CD14-positive monocyte (primary cell): ENCODE measurements around the gene ACSL5. TPM values are rescaled to one million over a fixed set of nuclear protein-coding genes. Genes with fewer than 3 reads are reported as not detected.

Experiments
- DNase-seq, 3 donors: peaks; one replicate each; pipeline ENCODE4 v3.0.0-alpha.2; 2011 to 2022
- H2AFZ ChIP-seq: 2 replicates; pipeline ENCODE4 v1.6.0; 2012; ENCODE audit warnings: mild to moderate bottlenecking, low read depth, low read length, inconsistent platforms; ENCODE audit not compliant: insufficient read depth, poor library complexity, severe bottlenecking
- H3K27ac ChIP-seq, 2 donors: 1 replicate in 1 of 2; 2 replicates in 1 of 2; pipeline ENCODE4 v1.5.1; 2012 to 2013; ENCODE audit warnings: low read length in 2 of 2, control low read depth in 1 of 2, inconsistent platforms in 1 of 2, low read depth in 1 of 2, mild to moderate bottlenecking in 1 of 2
- H3K27me3 ChIP-seq, 2 donors: one replicate each; pipeline versions ENCODE4 v1.6.0 to v1.6.1; 2011 to 2013; ENCODE audit warnings: low read length in 2 of 2; ENCODE audit not compliant: control insufficient read depth in 2 of 2, insufficient read depth in 2 of 2
- H3K36me3 ChIP-seq, 2 donors: replicated peaks in 1 of 2; 1 replicate in 1 of 2; 2 replicates in 1 of 2; pipeline versions ENCODE4 v1.5.1 to v1.6.1; 2012 to 2013; ENCODE audit warnings: low read length in 2 of 2, control low read depth in 1 of 2, inconsistent platforms in 1 of 2, mild to moderate bottlenecking in 1 of 2; ENCODE audit not compliant: insufficient read depth in 2 of 2, control insufficient read depth in 1 of 2
- H3K4me1 ChIP-seq, 2 donors: 1 replicate in 1 of 2; 2 replicates in 1 of 2; pipeline versions ENCODE4 v1.5.1 to v1.6.1; 2012 to 2013; ENCODE audit warnings: low read length in 2 of 2, control low read depth in 1 of 2, inconsistent platforms in 1 of 2, mild to moderate bottlenecking in 1 of 2, moderate library complexity in 1 of 2; ENCODE audit not compliant: insufficient read depth in 2 of 2, control insufficient read depth in 1 of 2
- H3K4me2 ChIP-seq: replicated peaks from 2 replicates; pipeline ENCODE3; 2012; ENCODE audit warnings: low read length, moderate library complexity, mild to moderate bottlenecking; ENCODE audit not compliant: poor library complexity, severe bottlenecking; ENCODE audit errors: extremely low read depth
- H3K4me3 ChIP-seq, 3 experiments: fragments of 200-600 bp in 1 of 3; sonication (generic) in 1 of 3; replicated peaks in 1 of 3; 1 replicate in 2 of 3; 2 replicates in 1 of 3; pipeline ENCODE4 v1.5.1; 2011 to 2013; ENCODE audit warnings: low read length in 3 of 3, mild to moderate bottlenecking in 3 of 3, control low read depth in 2 of 3, low read depth in 2 of 3, inconsistent platforms in 1 of 3, moderate library complexity in 1 of 3
- H3K79me2 ChIP-seq: 2 replicates; pipeline ENCODE4 v1.6.0; 2012; ENCODE audit warnings: mild to moderate bottlenecking, control low read depth, inconsistent platforms, low read length, moderate library complexity; ENCODE audit not compliant: insufficient read depth
- H3K9ac ChIP-seq: 2 replicates; pipeline ENCODE4 v1.6.0; 2017; ENCODE audit warnings: low read length, mild to moderate bottlenecking; ENCODE audit not compliant: insufficient read depth, poor library complexity, severe bottlenecking
- H3K9me3 ChIP-seq, 2 donors: replicated peaks in 1 of 2; 1 replicate in 1 of 2; 2 replicates in 1 of 2; pipeline versions ENCODE4 v1.5.1 to v1.6.1; 2012 to 2013; ENCODE audit warnings: low read length in 2 of 2, control low read depth in 1 of 2; ENCODE audit not compliant: control insufficient read depth in 1 of 2, insufficient read depth in 1 of 2
- H4K20me1 ChIP-seq: 2 replicates; pipeline ENCODE4 v1.6.0; 2012; ENCODE audit warnings: mild to moderate bottlenecking, low read length, control low read depth, moderate library complexity; ENCODE audit not compliant: insufficient read depth
- H3K27ac Mint-ChIP-seq, 7 donors: one replicate each; pipeline ENCODE4 v1.8.0; 2020; ENCODE audit warnings: mild to moderate bottlenecking in 7 of 7, mixed read lengths in 7 of 7, moderate library complexity in 6 of 7, inconsistent platforms in 2 of 7
- H3K27me3 Mint-ChIP-seq, 3 donors: one replicate each; pipeline ENCODE4 v1.8.0; 2021 to 2022; ENCODE audit warnings: low read depth in 3 of 3, mild to moderate bottlenecking in 3 of 3, mixed read lengths in 3 of 3, moderate library complexity in 3 of 3, inconsistent platforms in 1 of 3
- H3K36me3 Mint-ChIP-seq, 2 donors: one replicate each; pipeline ENCODE4 v1.8.0; 2020; ENCODE audit warnings: mixed read lengths in 2 of 2, inconsistent platforms in 1 of 2, mild to moderate bottlenecking in 1 of 2
- H3K4me1 Mint-ChIP-seq: one replicate; pipeline ENCODE4 v1.8.0; 2020; ENCODE audit warnings: mild to moderate bottlenecking, mixed read lengths
- H3K4me3 Mint-ChIP-seq, 2 donors: one replicate each; pipeline ENCODE4 v1.8.0; 2020; ENCODE audit warnings: mild to moderate bottlenecking in 2 of 2, mixed read lengths in 2 of 2, moderate library complexity in 1 of 2
- H3K9me3 Mint-ChIP-seq, 7 donors: one replicate each; pipeline ENCODE4 v1.8.0; 2020 to 2022; ENCODE audit warnings: mixed read lengths in 7 of 7, mild to moderate bottlenecking in 6 of 7, moderate library complexity in 6 of 7, inconsistent platforms in 2 of 7
- WGBS: methylation state at CpG from one replicate; pipeline ENCODE4 v1.1.5; 2013; ENCODE audit warnings: missing lambda C conversion rate; ENCODE audit not compliant: insufficient coverage; 5-methylcytosine and 5-hydroxymethylcytosine counted together
- intact Hi-C, 2 donors: fragments of 100-400 bp; cut with micrococcal nuclease; formaldehyde crosslinking; loops; one replicate each; pipeline versions ENCODE4 v1.15.0 to v1.15.1; 2023
- polyA plus RNA-seq, 3 donors: library from polyadenylated mRNA; depleted of rRNA in 1 of 3; unstranded in 2 of 3; stranded (reverse) in 1 of 3; fragments of 300-500 nt in 2 of 3; fragments of >200 nt in 1 of 3; fragmentation: Illumina TruSeq in 2 of 3; gene quantifications; 1 replicate in 2 of 3; 2 replicates in 1 of 3; pipeline ENCODE4 v1.2.3, GENCODE V29; 2012 to 2021
- TF ChIP-seq, protein P1 (sequence below): fragments of 200-600 bp; IDR thresholded peaks from one replicate; pipeline ENCODE4 v1.8.0; 2022; ENCODE audit warnings: antibody characterized with exemption, mild to moderate bottlenecking

The ACSL5 gene
- polyA plus RNA-seq, 3 donors, result 27.5 to 44.4 (median 37.5) TPM

DNA sequence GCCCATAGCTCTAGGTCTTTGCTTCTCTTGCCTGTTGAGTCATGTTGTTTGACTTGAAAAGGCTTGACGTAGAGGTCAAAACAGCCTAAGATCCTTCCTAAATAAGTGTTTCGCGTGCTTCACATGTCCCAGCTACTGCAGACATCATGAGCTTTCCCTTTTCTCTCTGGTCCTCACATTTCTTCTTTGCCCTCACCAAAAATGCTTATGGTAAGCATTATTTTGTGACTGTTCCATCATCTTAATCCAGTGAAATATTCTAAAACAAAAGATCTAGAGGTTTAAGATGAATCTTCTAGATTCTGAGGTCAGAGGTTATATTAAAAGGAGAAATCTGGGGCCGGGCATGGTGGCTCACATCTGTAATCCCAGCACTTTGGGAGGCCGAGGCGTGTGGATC is 8.5 kb upstream of the ACSL5 start:
- Histone ChIP-seq H3K79me2 (no peaks in the 10 kb centered on the region), H4K20me1 (no peaks in the 10 kb centered on the region), H3K27ac (no peak overlapping the region), H3K27me3 (peaks cover 0 to 2% of the 10 kb centered on the region in 2 donors), H3K36me3 (no peaks in the 10 kb centered on the region), H3K4me1 (no peaks in the 10 kb centered on the region), H3K9ac (no peak overlapping the region), H3K9me3 (no peaks in the 10 kb centered on the region), H3K4me3 (no peak overlapping the region), H3K4me2 (no peak overlapping the region), H2AFZ (no peak overlapping the region)
- DNase-seq, result no peak
- Mint-ChIP-seq H3K36me3 (no peaks in the 10 kb centered on the region), H3K4me1 (no peaks in the 10 kb centered on the region), H3K27me3 (peaks cover 2 to 7% (median 7%) of the 10 kb centered on the region in 3 donors), H3K27ac (no peak overlapping the region), H3K4me3 (no peak overlapping the region), H3K9me3 (peaks cover 0 to under 1% (median 0%) of the 10 kb centered on the region in 7 donors)
- intact Hi-C loops, result no loop called here
- no CpG with 5 or more reads among the region's 6 CpGs for WGBS
- TF ChIP-seq, protein P1, sequence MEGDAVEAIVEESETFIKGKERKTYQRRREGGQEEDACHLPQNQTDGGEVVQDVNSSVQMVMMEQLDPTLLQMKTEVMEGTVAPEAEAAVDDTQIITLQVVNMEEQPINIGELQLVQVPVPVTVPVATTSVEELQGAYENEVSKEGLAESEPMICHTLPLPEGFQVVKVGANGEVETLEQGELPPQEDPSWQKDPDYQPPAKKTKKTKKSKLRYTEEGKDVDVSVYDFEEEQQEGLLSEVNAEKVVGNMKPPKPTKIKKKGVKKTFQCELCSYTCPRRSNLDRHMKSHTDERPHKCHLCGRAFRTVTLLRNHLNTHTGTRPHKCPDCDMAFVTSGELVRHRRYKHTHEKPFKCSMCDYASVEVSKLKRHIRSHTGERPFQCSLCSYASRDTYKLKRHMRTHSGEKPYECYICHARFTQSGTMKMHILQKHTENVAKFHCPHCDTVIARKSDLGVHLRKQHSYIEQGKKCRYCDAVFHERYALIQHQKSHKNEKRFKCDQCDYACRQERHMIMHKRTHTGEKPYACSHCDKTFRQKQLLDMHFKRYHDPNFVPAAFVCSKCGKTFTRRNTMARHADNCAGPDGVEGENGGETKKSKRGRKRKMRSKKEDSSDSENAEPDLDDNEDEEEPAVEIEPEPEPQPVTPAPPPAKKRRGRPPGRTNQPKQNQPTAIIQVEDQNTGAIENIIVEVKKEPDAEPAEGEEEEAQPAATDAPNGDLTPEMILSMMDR, result no peak

DNA sequence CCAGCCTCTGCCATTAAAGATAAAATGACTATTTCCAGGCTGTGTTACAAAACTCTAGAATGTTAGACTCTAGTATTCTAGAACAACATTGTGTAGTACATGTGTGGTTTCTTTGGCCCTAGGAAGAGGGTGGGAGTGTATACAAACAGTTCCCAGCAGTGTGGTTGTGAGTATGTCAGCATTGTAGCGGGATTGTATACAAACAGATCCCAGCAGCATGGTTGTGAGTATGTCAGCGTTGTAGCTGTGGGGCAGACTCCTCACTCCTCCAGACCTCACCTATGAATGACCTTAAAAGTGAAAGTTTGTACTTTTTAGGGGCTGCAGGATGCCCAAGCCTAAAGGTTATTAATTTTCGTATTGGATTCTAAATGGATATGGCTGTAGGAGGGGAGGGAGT is 6.9 kb upstream of the ACSL5 start:
- no peaks in the 10 kb centered on the region for H3K4me1 ChIP-seq
- H3K36me3 Mint-ChIP-seq, result no peaks in the 10 kb centered on the region
- no peaks in the 10 kb centered on the region for H4K20me1 ChIP-seq
- intact Hi-C loops, result no loop called here
- 80% methylated on average over 1 of the region's 3 CpGs for WGBS
- H3K9me3 Mint-ChIP-seq, result peaks cover 2 to 11% (median 8%) of the 10 kb centered on the region in 7 donors
- H3K79me2 ChIP-seq, result no peaks in the 10 kb centered on the region
- DNase-seq, result no peak
- no peaks in the 10 kb centered on the region for H3K4me1 Mint-ChIP-seq
- TF ChIP-seq, protein P1, result no peak
- no peaks in the 10 kb centered on the region for H3K9me3 ChIP-seq
- H3K36me3 ChIP-seq, result no peaks in the 10 kb centered on the region
- peaks cover 0 to 2% of the 10 kb centered on the region in 2 donors for H3K27me3 ChIP-seq
- peaks cover 0 to 5% (median 4%) of the 10 kb centered on the region in 3 donors for H3K27me3 Mint-ChIP-seq
- no peak overlapping the region for H3K27ac ChIP-seq
- no peak overlapping the region for H3K27ac Mint-ChIP-seq
- H3K9ac ChIP-seq, result no peak overlapping the region
- H3K4me2 ChIP-seq, result no peak overlapping the region
- H3K4me3 ChIP-seq, result no peak overlapping the region
- H2AFZ ChIP-seq, result no peak overlapping the region
- no peak overlapping the region for H3K4me3 Mint-ChIP-seq
